Fibroblast of gingiva (primary cell): ENCODE results near the gene WEE1.

Source experiments
- DNase-seq: peaks from one replicate; pipeline ENCODE4 v3.0.0-alpha.2; 2011; ENCODE audit warnings: low read depth

The WEE1 gene

DNA sequence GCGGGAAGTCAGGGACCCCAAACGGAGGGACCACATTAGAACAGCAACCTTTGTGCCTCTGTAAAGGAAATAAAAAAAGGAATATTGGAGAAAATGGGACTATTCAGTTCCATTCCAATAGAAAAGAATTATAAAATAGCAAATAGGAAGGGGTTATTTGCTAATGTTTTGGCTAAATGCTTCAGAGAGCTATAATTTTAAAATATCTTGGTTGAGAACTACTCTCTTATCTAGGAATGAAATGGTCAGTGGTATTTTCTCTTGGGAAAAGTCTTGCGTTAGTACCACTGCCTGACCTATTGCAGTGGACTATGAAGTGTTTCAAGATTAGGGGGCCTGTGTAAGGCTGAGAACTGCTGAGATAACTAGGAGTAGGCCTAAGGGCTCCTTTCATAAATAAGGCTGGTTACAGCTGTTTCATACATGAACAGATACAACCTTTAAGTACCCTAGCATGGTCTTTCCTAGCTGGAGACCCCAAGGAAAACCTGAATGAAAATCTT, 6.9 kb upstream of the WEE1 start:
- DNase-seq = peak; percentile 66

DNA sequence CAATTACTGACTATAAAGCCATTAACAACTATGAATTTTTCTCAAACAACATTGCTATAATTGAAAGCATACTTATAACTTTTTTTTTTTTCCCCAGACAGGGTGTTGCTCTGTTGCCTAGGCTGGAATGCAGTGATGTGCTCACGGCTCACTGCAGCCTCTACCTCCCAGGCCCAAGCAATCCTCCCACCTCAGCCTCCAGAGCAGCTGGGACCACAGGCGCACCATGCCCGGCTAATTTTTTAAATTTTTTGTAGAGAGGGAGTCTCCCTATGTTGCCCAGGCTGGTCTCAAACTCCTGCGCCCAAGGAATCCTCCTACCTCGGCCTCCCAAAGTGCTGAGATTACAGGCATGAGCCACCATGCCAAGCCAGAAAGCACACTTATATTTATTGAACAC, 6.1 kb upstream of the WEE1 start:
- no peak for DNase-seq

DNA sequence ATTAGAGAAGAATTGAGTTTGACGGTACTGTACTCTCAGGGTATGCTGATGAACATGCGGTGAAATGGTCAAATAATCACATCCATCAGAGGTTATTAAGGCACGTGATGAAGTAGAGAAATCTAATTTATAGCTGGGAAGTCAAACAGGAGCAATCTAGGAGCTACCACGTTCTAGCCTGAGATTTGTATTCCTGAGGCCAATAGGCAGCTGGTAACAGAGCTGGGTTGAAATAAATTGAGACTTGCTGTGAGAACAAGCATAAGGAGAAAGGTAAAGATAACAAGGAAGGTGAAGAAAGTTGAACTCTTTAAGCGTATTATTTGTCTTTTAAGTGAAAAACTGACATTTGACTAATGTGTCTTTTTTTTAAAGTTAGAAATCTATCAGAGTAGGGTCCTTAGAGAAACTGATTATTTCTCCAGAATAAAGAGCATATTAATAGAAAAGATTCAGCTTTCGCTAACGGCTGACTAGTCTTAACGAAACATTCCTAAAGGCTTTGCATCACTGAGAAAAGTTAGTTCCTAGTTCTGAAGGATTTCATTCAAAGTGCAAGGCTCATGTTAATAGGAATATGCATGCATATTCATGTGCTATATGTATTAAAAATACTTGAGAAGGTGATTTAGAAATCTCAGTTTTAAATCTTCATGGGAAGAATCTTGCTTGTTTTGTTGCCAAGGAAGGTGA, 5.2 kb upstream of the WEE1 start:
- DNase-seq = no peak

DNA sequence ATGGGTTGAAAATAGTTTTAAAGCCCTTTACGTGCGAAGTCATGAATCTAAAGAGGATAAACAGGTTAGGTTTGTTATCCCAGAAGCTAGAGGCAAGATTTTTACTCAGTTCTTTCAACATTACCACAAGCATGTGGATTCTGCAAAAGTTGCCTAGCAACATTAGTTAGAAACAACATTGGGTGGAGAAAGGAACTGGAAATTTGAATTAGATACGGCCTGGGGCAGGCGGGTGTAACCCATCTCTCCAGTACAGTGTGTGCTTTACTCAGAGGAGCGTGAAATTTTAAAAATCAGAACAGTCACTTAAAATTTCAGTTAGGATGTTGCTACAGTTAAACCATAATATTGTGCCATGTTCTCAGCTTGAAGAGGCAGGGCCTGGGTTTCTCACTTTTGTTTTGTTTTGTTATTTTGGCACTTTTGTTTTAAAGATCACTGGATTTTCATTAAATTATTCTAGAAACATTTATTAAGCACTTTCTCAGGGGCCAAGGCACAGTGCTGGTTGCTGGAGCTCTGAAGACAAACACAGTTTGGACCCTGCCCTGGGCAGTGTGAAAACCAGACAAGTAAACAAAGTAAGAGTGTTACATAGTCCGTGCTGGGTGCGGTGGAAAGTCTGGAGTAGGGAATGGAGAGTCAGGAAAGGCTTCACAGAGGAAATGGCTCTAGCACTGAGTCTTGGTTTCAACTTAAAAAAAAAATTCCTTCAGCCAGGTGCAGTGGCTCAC, 4.4 kb upstream of the WEE1 start:
- peak; percentile 96 for DNase-seq

DNA sequence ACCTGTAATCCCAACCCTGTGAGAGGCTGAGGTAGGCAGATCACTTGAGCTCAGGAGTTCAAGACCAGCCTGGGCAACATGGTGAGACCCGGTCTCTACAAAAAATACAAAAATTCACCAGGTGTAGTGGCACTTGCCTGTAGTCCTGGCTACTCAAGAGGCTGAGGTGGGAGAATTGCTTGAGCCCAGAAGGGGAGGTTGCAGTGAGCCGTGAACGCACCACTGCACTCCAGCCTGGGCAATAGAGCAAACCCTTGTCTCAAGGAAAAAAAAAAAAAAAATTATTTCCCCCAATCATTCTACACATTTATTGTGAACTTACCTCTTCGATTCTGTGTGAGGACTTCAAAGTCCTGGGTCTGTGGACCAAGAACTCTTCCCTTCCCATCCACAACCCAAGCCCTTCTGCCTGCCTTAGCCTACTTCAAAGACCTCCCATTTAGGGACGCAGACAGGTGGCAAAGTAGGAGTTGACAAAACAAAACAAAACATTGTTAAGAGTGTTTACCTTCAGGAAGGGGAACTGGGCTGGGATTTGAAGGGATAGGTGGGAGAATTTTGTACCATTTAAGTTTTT, 3.8 kb upstream of the WEE1 start:
- DNase-seq = no peak

DNA sequence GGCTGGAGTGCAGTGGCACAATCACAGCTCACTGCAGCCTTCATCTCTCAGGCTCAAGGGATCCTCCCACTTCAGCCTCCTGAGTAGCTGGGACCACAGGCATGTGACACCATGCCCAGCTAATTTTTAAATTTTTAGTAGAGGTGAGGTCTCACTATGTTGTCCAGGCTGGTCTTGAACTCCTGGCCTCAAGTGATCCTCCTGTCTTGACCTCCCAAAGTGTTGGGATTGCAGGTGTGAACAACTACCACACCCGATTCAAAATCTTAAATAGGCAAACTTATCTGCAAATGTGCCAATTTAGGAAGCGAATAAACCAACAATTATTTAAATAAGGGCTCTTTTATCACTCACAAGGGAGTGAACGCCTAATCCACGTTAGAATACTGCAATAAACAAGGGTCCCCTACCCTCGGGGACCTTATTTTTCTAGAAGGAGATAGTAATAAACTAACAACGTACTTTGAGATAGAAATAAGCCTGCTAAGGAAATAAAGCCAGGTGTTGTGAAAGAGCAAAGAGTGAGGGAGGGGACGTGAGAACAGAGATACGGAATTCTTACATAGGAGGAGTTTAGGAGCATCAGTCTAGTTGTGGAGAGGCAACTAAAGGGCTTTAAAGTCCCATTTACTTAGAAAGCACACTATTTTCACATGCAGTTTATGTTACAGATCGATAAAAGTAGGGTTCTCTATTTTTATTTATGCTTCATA, 3.0 kb upstream of the WEE1 start:
- DNase-seq = no peak

DNA sequence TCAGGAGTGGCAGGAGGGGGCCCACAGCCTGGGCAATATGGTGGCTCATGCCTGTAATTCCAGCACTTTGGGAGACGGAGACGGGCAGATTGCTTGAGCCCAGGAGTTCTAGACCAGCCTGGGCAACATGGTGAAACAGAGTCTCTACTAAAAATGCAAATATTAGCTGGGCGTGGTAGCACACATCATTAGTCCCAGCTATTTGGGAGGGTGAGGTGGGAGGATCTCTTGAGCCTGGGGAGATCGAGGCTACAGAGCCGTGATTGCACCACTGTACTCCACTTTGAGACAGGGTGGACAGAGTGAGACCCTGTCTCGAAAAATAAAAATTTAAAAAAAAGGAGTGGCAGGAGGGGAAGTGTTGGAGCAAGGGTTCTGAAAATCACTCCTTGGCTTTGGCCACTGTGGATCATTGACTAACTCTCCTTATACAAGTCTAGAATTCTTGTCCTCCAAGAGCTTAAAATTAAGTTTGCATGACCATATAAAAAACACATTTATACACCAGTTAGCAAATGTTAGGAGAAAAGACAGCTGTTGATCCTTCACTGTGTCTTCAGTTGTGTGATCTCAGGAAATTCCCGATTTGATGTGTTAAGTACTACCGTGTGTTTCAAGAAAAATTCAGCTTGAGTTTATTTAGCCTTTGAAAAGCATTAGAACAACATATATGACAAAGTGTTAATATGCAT, 2.3 kb upstream of the WEE1 start:
- DNase-seq = no peak

DNA sequence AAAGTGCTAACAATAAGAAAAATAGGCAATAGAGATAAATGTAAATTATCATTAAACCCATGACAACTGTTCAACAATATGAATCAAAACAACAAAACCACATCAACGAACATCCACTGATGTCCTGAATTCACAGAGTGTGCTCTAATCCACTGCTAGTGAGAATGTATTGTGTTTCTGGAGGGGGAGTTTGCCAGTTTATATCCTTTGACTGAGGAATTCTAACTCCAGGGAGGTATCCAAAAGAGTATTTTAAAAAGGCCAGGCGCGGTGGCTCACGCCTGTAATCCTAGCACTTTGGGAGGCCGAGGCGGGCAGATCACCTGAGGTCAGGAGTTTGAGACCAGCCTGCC, 1.7 kb upstream of the WEE1 start:
- DNase-seq = no peak

DNA sequence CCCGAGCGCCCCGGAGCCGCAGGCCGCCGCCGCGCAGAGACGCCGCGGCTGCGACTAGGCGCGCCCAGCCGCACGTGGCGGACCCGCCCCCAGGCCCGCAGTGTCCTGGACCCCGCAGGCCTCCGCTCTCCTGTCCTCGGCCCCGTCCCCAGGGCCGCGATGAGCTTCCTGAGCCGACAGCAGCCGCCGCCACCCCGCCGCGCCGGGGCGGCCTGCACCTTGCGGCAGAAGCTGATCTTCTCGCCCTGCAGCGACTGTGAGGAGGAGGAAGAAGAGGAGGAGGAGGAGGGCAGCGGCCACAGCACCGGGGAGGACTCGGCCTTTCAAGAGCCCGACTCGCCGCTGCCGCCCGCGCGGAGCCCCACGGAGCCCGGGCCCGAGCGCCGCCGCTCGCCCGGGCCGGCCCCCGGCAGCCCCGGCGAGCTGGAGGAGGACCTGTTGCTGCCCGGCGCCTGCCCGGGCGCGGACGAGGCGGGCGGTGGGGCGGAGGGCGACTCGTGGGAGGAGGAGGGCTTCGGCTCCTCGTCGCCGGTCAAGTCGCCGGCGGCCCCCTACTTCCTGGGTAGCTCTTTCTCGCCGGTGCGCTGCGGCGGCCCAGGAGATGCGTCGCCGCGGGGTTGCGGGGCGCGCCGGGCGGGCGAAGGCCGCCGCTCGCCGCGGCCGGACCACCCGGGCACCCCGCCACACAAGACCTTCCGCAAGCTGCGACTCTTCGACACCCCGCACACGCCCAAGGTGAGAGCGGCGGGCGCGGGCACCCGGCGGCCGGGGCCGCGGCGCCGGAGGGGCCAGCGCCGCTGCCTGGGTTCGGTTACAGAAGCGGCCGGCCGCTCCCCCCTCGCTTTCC, 528 bp downstream of the WEE1 start:
- DNase-seq = no peak

DNA sequence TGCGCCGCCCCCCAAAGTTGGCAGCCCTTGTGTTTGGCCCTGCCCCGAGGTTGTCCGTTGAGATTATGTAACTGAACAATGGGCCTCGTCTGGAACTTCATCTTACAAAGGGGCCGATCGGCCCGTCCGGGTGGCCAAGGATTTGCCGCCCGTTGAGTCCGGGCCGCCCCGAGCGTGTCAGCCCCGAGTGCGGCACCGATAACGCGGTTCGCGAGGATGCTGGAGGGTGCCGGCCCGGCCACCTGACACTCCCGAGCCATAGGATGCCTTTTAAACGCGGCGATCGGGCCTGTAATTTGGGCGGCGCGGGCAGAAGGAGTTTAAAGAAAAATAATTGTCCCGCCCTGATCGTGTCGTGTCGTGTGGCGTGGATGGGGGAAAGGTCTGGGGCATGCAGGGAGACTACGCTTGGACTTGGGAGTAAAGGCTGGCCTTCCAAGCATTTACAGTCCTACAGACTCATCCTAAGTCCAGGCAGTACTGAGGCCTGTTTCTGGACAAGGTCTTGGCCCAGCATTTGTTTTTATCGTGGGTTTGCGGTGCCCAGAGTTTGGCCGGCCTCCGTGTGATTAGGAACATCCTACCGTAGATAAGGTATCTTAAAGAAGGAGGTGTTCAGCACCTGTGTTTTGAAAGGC, 1.3 kb downstream of the WEE1 start:
- peak; percentile 37 for DNase-seq

DNA sequence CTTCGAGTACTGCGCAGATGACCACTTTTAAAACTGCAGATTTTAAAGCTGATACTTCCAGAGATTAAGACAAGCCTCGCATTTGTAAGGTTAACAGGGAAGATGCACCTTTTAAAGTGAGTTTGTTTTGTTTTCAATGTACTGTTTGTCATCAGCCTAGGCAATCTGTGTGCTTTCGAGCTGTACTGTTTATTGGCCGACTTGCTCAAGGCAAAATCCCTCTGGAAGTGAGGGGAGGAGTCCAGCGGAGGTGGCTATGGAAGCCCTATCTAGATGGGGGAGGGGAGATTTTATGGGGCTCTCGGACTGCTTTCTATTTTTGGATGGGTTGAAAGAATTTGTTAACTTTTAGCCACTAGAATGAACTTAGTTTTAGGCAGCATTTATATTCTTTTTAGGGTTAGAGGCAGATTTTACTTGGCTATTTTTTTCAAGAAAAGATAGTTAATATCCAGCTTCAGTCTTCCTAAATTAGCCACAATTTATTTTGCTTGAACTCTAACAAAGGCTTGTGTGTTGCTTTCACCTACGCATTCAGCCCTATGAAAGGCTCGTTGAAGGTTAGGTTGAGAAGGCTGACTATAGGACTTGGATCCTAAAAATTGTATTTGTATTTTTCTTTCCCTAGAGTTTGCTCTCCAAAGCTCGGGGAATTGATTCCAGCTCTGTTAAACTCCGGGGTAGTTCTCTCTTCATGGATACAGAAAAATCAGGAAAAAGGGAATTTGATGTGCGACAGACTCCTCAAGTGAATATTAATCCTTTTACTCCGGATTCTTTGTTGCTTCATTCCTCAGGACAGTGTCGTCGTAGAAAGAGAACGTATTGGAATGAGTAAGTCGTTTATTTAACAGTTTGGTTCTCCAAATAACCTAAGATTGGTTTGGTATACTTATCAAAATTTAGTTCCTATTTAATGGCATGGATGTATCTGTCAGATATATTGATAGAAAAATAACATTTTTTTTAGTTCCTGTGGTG, 2.1 kb downstream of the WEE1 start:
- peak; percentile 85 for DNase-seq

DNA sequence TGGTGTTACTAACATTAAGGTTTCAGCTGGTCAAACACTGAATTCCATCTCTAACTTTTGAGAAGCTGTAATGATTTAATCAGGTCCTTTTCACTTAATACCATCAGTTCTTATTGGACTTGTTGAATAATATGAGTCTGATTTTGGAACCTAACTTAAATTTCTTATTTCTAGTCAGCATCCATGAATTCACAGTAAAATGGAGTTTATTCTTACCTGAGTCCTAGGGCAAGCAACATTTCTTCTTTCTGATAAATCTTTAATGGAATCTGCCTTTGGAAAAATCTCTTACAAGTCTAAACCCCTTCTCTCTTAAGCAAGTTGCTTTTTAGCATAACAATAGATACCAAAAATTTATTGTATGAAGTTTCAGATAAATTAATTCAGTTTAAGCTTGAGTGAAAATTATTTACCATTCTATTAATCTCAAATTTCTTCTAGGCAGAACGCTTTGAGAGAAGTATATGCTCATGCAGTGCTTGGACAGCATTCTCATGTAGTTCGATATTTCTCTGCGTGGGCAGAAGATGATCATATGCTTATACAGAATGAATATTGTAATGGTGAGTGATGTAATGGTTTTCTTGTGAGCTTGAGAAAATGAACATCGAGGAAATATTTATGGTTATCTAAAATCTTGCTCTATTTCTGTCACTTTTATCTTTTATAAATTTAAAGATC, 3.4 kb downstream of the WEE1 start:
- peak; percentile 26 for DNase-seq

DNA sequence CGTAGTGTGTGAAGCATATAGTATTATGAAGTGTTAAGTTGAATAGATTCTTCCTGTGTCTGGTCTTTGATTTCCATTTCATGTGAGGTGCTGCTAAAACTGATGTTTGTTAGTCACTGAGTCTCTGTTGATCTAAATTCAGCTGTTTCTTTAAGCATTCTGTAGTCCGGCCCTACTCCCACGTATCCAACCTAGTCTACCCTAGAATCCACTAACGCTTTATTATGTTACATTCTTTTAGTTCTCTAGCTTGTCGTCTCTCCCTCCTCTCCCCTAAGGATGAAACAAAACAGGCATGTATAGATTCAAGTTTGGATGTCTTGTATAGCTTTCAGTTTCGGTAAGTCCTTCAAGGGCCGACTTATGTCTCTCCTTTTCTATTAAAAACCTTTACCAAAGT, 4.1 kb downstream of the WEE1 start:
- peak; percentile 10 for DNase-seq

DNA sequence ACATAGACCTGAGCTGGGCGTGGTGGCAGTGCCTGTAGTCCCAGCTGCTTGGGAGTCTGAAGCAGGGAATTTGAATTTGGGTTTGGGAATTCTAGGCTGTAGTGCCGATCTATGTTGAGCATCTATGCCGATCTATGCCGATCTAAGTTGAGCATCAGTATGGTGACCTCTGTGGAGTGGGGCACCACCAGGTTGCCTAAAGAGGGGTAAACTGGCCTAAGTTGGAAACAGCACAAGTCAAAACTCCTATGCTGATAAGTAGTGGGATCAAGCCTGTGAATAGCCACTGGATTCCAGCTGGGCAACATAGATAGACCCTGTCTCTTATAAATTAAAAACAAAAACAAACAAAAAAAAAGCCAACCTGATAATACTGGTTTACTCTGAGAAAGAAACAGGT, 7.4 kb downstream of the WEE1 start:
- DNase-seq = no peak

DNA sequence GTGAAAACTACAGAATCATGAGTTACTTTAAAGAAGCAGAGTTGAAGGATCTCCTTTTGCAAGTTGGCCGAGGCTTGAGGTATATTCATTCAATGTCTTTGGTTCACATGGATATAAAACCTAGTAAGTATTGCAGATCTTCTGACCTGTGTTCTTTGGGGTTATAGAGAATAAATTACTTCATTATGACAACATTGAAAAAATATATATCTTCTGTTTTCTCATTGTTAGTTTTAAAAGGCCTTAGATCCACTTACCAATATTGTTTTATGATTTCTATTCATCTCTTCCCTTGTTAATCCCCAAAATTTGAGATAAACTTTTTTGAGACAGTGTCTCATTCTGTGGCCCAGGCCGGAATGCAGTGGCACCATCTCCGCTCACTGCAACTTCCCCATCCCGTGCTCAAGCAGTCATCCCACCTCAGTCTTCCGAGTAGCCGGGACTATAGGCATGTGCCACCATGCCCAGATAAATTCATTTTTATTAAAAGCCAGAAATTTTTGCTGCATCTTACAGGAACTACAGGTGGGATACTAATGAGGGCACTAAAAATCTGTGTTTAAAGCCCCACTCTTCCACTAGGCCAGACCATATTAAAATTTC, 8.2 kb downstream of the WEE1 start:
- DNase-seq = no peak

DNA sequence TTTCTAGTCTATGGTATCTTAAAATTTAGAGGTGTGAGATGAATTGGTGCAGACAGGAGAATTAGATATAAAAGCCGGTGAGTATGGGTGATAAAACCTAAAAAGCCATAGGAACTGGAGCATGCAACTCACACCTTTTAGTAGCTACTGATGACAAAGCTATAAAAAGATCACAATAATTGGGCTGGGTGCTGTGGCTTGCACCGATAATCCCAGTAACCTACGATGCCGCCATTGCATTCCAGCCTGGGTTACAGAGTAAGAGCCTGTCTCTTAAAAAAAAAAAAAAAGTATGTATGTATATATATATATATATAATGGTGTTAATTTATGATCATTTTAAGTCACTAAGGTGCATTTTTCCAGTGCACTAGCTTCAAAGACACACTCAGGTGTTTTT, 17.2 kb downstream of the WEE1 start:
- no peak for DNase-seq

DNA sequence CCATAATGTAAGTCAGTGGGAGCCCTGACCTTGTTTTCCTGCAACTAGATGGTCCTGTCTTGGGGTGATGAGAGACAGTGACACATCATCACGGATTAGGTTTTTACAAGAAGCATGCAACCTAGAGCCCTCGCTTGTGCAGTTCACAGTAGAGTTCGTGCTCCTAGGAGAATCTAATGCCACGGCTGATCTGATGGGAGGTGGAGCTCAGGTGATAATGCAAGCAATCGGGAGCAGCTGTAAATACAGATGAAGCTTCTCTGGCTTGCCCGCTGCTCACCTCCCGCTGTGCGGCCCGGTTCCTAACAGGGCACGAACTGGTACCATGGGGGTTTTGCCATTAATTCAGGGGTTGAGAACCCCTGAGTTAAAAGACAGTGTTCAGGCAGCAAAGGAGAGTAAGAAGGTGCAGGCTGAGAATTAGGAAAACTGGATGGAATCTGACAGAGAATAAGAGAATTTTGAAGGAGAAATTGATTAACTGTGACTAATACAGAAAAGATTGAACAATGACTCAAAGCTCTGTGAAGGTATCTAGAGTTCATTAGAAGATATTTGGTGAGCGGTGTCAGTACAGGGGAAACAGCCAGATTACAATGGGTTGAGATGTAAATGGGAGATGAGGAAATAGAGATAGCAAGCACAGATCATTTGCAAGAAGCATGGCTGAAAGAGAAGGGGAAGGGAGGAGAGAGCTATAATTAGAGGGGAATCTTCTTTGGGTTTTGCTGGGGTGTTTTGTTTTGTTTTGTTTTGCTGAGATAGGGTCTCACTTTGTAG, 21.0 kb downstream of the WEE1 start:
- DNase-seq = no peak
